ENCODE results near the gene CLMN. TPM values are rescaled to one million over a fixed set of nuclear protein-coding genes. Genes with fewer than 3 reads are reported as not detected.

The CLMN gene
- total and polyA plus RNA-seq, 2 of the 8 experiments (the other 6 are each of a cell fraction or from before 2014, with no cell fraction given): 1.6 to 8.2 TPM

GRCh38 chr14:95250140-95250769 lies 69.5 kb downstream of the CLMN start:
- CTCF ChIA-PET (ENCODE audit: partially characterized antibody): interaction anchor here (1.3 to 1.9 kb wide), 2 partner anchors 20 to 177 kb away, joined by 3 to 6 read pairs; no protein-coding TSS in a partner anchor
- Histone ChIP-seq H3K9me3 (ENCODE audit: insufficient read depth in 2 of 2, low read depth in 1 of 2, low read length in 1 of 2) (no peaks in the 10 kb centered on the region), H2BK20ac (ENCODE audit: low read length) (no peak overlapping the region), H3K79me1 (ENCODE audit: low read depth, low read length) (no peaks in the 10 kb centered on the region), H2AK5ac (ENCODE audit: low read depth, low read length) (no peak overlapping the region), H3K79me2 (ENCODE audit: control insufficient read depth in 1 of 2, insufficient read depth in 2 of 2, low read length in 2 of 2) (no peaks in the 10 kb centered on the region), H4K5ac (ENCODE audit: insufficient read length, low read depth, low read length) (no peak overlapping the region), H2AFZ (ENCODE audit: low read length) (no peak overlapping the region), H4K91ac (replicated peaks; ENCODE audit: insufficient read length, low read length) (no peak overlapping the region), H3K23ac (ENCODE audit: insufficient read length) (no peak overlapping the region), H2BK12ac (ENCODE audit: low read depth, low read length) (no peak overlapping the region), H3K18ac (ENCODE audit: extremely low read depth, low read length) (no peak overlapping the region), H2BK5ac (ENCODE audit: low read depth, low read length) (no peak overlapping the region), H3K9ac (replicated peaks in 1 of 4; ENCODE audit: extremely low read depth in 1 of 4, low read depth in 3 of 4, low read length in 3 of 4) (no peak overlapping the region), H4K8ac (ENCODE audit: extremely low read depth, insufficient read depth, low read length) (no peak overlapping the region), H3K4ac (replicated peaks; ENCODE audit: insufficient read length, low read depth, low read length) (no peak overlapping the region), H3K4me2 (ENCODE audit: insufficient read depth in 1 of 2, low read depth in 2 of 2, low read length in 2 of 2) (no peak overlapping the region), H3K56ac (replicated peaks; ENCODE audit: insufficient read length, low read depth, low read length) (no peak overlapping the region), H2BK120ac (replicated peaks; ENCODE audit: low read depth, low read length) (no peak overlapping the region), H3K27me3 (replicated peaks in 1 of 4; ENCODE audit: control insufficient read depth in 3 of 4, extremely low read depth in 1 of 4, insufficient read depth in 3 of 4, low read length in 3 of 4) (no peaks in the 10 kb centered on the region), H3K14ac (ENCODE audit: insufficient read length) (no peak overlapping the region), H2BK15ac (ENCODE audit: low read length) (no peak overlapping the region), H3K4me3 (ENCODE audit: extremely low read depth in 1 of 4, insufficient read depth in 2 of 4, low read depth in 3 of 4, low read length in 4 of 4) (no peak overlapping the region), H3K4me1 (replicated peaks in 1 of 4; ENCODE audit: control insufficient read depth in 3 of 4, insufficient read depth in 4 of 4, low read length in 3 of 4) (peaks cover 0 to 11% (median 7%) of the 10 kb centered on the region in 4 experiments; a peak in 5 of 7 replicates), H3K36me3 (ENCODE audit: control insufficient read depth in 2 of 4, insufficient read depth in 4 of 4, low read length in 3 of 4) (no peaks in the 10 kb centered on the region), H4K20me1 (replicated peaks in 1 of 2; ENCODE audit: control insufficient read depth in 1 of 2, insufficient read depth in 2 of 2, low read length in 2 of 2) (no peaks in the 10 kb centered on the region), H3K23me2 (ENCODE audit: low read depth, low read length) (peaks cover 6% of the 10 kb centered on the region; the same call in 1 of the 2 replicates), H3K27ac (ENCODE audit: low read depth, low read length) (no peak overlapping the region)
- TF ChIP-seq JUN (IDR thresholded peaks at IDR 0.05; ENCODE audit: low read depth, low read length): no peak
- TF ChIP-seq SUZ12 (IDR thresholded peaks at IDR 0.05; ENCODE audit: low read length): no peak
- no peak for TF ChIP-seq MAFK (IDR thresholded peaks at IDR 0.05; ENCODE audit: low read depth, low read length)
- no peak for TF ChIP-seq RFX5 (IDR thresholded peaks at IDR 0.05; ENCODE audit: borderline replicate concordance, low read depth, low read length)
- POLR2A ChIA-PET (ENCODE audit: partially characterized antibody): no interaction called here
- DNase-seq (ENCODE audit: low read depth in 1 of 2, low spot score in 2 of 2) (no peak), FAIRE-seq (no peak)
- WGBS, 2 experiments (ENCODE audit: extremely low coverage in 1 of 2, insufficient coverage in 1 of 2, insufficient read length in 1 of 2, insufficient replicate concordance in 2 of 2, low coverage in 1 of 2, low lambda C conversion rate in 2 of 2, missing lambda C conversion rate in 1 of 2): 89% methylated on average over 5 of the region's 5 CpGs; no CpG with 5 or more reads in 1 of the 2 experiments

All from H1 (cell line).